Activated effector memory CD4-positive, alpha-beta T cell treated with anti-CD3 and anti-CD28 coated beads, Interleukin-2, amount 50 U/mL, for 16 hours (primary cell): Measurements from ENCODE around the gene ELAVL2.

Source experiments
- DNase-seq: peaks from one replicate; pipeline ENCODE4 v3.0.0-alpha.2; 2020

ELAVL2 gene

DNA sequence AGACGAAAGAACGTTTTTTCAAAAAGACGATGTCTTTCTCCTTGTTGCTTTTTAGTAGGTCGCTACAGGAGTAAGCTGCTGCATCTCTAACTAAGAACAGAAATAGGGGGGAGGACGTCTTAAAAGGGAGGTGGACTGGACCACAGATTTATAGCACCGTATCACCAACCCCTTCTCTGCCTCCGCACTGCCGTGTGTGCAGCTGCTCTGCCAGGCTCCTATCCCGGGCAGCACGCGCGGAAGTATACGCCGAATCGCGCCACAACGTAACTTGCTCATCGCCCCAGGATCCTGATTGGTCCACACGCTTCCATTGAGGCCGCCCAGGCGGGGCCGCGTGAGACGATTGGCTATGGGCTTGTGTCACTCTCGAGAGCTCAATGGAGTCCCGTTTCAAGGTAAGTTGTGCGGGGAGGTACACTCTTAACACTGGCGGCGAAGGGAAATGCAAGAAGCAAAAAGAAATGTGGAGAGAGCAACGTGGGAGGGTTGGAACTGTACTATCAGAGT is at the start of gene ELAVL2:
Gene ELAVL2 (minus strand): TSS at position 121 of the 510 bp plus-strand sequence. CDS start 64,006 bp downstream, outside the sequence.
- DNase-seq = peak; percentile 73

DNA sequence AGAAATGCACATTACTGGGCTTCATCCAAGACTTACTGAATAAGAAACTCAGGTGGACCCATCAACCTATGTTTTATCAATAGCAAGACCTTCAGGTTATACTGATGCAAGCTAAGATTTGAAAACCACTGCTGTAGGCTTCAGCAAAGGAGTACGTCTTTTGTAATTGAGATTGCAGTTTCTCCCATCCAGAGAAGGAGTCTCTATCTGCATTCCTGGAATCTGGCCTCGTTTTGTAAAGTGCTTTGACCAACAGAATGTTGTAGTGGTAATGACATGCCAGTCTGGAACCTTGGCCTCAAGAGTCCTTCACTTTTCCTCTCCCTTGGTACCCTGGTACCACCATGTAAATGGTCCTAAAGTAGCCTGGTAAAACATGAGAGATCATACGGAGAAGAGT is 32.2 kb upstream of the ELAVL2 start:
- no peak for DNase-seq

DNA sequence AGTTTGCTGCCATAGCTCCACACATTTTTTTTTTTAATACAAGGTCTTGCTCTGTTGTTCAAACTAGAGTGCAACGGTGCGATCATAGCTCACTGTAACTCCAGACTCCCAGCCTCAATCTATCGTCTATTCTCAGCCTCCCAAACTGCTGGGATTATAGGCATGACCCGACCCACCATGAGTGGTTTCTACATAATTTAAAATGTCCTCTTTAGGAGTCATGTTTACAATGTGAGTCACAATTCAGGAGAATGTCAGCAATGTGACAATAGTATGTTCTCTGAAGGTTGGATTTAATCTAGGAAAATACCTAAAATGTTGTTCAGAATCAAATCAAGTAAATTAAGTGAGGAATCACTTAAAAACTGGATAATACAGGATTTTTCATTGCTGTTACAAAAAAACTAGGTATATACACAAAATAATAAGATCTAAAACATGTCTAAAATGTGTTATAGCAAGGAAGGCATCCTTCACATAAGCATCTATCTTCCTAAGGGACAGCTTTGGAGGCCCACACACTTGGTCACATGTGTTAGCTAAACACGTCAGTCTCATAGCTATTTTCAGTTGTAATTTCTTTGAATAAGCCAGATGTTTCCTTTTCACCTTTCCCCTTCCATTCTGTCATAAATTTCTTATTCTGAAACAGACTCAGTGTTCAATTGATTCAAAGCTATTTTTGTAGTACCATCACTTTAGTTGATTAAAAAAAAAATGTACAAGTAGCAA is 30.0 kb upstream of the ELAVL2 start:
- no peak for DNase-seq

DNA sequence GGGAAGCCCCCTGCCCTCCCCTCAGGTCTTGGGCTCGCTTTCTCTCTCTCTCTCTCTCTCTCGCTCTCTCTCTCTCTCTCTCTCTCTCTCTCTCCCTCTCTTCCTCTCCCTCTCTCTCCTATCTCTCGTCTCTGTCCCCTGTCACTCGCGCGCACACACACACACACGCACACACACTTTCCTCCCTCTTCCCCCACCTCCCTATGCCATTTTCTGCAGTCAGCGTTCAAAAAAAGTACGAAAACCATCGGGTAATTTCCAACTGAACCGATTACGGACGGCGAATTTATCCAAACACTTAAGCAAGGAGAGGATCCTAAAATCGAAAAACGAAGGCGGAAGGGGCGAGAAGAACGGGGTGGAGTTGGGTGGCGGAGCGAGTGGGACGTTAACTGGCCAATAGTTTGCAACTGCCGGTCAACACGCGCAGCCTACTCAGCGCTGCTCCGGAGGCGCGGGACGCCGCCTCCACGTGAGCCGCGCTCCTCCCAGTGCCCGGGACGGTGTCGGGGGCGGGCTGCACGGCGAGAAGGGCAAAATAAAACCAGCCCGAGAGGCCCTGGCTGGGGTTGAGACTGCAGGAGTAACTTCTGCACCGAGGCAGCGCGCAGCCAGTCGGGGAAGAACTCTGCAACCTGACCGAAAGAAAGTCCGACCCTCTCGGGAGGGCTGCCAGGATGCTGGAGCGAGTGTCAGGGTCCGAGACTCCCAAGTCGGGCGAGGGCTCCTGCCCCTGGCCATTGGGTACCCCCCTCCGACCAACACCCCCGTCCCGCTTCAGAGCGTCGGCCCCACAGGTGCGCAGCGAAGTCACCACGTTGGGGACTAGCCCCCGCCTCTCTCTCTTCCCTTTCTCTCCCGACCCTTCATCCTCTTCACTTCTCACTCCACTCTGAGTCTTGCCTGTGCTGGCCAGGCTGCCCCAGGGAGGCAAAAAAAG is 24.9 kb upstream of the ELAVL2 start:
- DNase-seq = no peak

DNA sequence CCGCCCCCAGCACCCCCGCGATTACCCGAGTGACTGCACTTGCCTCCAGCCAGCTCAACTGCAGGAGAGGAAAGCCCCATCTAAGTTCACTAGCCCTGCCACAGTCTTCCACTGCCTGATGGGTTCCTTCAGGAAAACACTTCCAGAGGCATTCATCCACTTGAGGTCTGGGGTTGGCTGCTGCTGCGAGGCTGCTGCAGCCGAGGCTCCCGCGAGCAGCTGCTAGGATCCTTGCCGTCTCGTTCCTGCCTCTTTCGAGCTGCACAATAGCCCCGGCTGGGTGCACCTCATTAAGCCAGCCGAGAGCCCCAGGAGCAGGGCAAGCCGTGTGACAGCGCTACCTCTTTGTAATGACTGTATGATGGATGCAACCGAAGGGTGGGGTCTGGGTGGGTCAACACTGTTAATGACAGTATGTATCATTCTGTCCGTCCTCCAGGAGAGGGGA is 24.2 kb upstream of the ELAVL2 start:
- DNase-seq = no peak

DNA sequence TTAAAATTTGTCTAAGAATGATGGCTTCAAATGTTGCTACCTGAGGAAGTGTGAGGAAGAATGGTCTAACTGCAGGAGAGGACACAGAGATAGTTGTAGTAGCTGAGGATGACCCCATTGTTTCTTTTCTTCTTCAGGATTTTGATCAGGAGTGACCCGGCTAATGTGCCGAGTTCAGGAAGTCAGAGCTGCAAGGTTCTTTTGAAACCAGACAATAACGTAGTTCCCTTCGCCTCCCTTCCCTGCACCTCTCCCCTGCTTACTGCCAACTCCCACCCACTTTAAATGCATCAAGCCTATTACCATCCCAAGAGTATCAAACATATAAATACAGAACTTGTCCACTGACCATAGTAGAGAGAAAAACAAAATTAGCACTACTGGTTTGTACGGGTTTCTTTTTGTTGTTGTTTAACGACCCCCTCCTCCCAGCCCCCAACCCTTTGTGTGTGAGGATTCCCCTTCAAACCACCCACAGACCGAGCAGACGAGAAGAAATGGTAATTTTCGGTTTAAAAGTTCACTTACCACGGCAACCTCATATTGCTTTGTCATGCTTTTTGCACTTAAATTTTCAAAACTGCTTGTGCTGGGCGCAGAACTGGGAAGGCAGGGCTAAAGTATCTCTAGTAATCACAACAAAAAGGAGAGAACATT is 23.5 kb upstream of the ELAVL2 start:
- DNase-seq = no peak

DNA sequence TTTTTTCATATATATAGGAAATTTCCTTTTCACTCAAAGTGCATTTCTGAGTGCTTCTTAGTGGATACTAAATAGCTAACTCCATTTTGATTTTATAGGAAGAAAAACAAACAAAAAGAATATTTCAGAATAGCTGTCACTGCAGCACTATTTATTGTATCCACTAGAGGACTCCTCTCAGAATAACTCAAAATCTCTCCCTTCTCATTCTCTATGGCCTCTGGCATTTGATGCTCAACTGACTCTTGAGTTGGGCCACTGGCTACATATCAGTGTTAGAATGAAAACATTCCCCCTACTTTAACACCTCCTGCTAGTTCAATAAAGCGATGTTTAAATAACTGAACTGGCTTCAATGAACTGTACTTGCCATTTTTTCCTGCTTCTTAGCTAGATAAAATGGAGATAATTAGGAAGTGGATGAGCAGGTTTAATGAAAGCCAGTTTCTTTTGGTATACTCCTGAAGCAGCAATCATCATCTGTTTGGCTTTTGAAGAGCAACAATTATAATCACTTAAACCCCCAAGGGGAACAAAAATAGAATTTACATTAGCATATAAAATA is 16.6 kb upstream of the ELAVL2 start:
- DNase-seq = no peak

DNA sequence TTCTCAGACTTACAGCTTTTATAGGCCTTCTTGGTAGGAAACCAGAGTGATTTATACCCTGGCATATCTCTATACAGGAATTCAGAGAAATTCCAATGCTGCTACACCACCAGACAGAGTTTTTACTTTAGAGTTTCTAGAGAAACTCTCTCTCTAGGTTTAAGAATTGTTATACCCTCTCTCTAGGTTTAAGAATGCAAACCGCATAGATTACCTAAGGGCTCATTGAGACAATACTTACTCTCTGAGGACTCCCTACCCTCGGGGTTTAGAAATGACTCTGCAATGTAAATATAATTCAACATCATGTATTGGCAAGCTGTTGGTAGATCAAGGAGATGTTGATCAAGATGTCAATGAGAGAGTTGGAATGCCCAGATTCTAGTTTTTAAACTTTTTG is 15.3 kb upstream of the ELAVL2 start:
- no peak for DNase-seq

DNA sequence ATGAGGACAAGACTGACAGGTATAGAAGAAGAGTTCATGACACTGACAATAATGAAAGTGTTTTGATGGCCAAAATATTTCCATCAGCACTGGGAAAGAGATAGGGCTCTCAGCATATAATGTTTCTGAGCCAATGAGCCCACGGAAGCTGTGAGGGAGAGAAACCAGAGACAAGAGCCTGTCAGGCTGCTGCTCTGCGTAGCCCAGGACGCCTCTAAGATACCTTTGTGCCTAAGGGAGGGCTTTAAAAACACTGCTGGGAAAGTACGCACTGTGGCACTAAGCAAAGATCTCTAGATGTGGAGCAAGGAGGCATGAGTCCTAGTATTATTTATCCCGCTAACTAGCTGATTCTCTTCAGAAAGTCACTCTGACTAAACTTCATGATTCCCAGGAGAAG is 11.0 kb upstream of the ELAVL2 start:
- no peak for DNase-seq

DNA sequence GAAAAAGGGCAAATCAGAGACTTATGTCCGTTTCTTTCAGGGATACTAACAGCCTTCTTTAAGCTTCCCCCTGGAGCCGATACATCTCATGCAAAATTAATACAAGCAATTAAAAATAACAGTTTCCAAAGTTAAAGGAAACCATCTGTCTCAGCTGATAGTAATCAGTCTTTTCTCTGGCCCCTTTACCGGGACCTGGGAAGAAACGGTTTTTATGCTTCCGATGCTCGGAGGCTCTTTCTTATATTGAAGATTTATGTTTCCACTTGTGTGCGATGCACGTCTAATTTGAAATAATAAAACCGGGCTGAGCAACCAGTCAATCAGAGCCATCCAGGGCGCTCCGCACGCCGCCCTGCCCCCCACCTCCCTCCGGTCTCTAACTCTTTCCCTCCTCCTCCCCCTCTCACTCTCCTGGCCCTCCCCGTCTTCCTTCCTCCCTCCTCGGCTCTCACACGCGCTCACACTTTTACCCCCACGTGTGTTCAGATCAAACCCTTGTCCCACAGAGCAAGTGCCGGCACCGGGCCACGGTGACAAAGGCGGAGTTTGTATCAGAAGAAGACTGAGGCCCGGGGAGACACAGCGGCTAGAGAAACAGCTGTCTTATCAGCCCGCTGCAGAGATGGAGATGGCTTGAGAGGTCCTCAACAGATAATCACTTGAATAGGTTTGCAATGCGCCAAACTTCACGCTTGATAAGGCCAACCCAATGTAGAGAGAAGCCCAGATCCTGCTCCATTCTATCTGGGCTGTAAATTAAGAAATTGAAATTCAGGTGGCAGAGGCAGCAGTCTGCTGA is 5.1 kb upstream of the ELAVL2 start:
- DNase-seq = no peak

DNA sequence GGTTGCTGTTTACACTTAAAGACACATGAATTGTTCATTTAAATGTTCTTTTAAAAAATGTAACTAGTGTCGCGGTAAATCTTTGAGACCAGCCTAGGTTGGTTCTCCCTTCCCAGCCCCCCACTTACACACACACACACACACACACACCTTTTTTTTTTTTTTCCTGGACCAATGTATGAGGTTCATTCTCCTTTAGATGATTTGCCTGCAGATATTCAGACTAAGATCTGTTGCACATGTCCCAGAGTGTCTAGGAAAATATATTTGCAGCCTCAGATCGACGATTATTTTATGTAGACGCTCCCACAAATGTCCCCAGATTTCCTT is 4.4 kb upstream of the ELAVL2 start:
- DNase-seq = no peak

DNA sequence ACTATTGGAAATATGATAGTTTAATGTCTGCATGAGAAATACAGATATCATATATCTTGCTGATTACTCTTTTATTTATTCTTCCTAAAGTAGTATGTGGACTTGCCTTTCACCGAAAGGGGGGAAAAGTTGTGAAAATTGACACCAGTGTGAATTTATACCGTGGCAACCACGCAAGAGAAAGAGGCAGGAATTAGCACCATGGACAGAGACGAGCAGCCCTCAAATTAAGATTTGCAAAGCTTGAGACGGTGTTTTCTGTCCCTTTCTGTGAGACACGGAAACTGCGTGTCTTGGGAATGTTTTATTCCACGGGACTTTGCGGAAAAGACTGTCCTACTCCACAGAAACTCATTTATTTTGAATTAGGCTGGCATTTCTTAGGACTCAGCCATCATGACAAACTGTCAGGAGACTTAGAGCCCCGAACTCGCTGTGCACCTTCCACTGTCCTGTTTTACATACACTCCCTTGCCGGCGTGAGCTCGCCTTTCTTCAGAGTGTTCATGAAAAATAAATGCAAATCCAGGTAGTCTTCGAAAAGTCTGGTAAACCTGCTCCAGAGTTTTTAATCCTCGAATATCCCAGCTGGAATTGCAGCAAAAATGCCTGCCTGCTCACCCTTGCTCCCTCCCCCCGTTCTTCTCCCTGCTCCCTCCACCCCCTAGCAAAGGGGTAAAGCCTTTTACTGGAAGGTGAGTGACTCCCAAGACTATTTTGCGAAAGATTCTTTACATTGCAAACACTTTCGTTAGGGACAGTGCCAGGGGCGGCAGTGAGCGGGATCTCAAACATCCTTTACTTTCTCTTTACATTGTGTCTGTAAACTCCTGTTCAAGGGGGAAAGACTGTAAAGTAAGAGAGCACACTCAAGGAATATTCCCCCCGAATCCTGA is 3.8 kb upstream of the ELAVL2 start:
- no peak for DNase-seq

DNA sequence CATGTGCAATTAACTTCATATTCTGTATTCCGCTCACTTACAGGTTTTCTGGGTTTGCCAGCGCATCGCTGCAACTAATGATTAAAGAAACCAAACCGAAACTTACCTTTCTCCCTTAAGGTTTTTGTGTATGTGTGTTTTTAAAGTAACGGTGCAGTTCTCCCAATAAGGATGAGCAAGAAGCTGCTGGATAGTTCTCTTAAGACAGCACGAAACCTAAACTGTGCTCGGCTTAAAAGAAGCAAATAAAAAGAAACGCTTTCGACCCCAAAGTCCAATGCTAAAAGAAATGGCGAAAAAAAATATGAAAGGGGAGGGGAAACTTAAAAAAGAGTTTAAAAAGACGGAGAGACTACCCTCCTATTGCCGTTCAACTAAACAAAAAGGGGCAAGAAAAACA is 340 bp downstream of the ELAVL2 start:
- DNase-seq = no peak

DNA sequence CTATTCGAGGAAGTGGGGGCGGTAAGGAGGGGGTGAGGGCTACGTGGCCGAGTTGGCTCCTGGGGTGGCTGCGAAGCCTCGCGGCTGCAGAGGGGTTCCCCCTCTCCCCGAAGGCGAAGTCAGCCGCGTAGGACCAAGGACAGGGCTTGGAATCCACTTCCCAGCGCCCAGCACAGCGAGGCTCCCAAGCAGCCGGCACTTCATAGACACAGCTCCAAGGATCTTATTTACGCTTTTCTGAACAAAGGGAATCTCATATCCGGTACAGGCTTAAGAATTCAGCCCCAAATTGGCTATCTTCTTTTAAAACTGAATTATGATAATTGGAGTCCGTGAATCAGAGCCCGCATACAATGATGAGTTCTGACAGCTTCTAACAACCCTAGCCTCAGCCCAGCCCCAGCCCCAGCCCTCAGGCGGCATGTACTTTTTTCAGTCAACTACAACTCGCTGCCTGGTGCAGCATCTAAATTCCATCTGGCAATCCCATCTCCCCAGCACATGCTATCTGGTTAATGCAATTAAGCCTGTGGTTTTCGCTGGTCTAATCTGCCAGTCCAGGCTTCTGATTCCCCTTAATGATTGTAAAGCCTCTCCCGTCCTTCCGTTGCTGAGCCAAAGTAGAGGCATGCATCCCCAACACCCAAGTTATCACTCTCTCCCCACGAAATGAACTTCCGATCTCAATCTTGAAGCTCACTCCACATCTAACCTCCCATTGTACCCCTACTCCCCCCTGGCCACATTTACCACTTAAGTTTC is 1.0 kb downstream of the ELAVL2 start:
- no peak for DNase-seq

DNA sequence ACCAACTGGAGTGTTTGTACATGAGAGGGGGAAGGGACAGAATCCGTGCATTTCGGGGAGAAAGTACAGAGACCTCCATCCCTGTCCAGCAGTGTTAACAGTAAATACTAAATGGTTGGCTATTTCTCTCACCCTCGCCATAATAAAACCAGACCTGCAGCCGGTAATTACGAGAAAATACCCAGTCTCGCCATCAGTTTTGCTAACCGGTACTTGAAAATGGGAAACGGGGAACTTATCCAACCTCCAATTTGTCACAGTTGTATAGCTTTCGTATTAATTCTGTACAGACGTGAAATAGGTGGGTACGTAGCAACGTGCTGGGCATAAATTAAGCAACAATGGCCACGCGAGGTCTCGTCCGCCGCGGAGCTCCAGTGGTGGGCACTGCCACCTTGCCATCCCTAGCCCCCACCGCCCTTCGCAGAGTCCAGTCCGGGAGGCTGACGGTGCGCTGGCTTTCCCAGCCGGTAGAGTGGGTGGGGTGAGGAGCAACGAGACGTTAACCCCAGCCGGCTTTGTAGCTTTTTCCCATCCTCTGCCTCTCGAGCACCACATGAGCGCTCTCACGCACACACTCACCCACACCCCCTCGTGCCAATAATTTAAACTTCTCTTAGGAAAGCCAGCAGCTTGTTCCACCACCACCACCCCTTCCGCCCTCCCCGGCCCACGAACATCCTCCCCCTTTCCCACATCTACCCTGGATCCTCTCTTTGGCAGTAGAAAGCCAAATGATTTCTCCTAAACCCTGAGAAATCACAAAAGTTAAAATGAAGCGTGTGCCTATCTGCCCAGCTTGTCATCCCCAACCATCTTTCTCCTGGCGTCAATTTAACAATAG is 1.8 kb downstream of the ELAVL2 start:
- no peak for DNase-seq

DNA sequence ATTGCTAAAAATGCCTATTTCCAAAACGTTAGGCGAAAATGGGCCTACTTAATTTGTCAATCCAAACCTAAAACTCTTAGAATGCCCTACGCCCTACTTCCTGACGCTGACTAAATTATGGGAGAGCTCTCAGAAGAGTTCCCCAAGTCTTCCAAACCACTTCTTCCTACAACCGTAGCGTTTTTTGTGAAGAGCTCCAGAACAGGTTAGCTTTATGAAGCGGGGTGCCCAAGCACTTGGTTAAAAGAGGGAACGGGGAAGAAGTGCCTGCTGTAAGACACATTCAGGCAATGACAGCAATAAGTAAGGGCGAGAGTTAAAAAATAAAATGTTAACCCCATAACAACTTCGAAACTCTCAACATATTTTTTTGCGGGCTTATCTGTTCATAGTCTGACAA is 2.8 kb downstream of the ELAVL2 start:
- no peak for DNase-seq

DNA sequence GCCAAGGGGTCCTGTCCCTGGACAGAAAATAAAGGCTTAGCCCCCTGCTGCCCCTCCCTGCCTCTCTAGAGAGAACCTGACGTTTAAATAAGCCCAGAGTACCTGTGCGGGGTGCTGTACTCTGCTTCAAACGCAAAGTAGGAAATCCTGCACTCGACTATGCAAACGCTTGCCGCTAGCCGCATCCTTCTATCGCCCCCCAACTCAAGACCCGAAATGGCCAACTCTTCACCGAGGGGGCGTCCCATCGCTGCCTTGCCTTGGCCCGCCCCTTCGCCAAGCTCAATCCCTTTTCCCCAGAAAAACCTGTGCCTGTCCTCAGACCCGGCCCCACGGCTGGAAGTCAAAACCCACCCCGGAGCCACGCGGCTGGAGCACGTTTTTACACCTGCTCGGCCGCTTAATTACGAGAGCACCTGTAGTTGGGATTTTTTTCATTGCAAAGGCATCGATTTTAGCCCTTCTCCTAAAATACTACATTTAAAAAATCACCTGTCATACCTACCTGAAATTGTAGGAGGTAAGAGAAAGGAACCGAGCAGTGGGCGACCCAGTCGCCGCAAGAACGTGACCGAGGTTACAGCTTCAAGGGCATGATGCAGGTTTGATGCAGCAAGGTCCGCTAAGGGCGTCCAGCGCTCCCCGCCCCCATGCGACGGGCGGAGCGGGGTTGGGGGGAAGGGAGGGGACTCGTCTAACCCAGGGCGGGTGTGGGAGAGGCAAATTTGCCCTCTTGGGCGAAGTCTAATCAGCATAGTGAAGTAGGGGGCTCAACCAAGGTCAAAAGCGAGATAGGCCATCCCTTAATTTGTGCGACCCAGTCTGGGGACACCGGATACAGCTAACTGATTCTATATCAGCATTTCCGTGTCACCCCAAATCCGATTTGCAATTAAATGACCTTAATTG is 3.5 kb downstream of the ELAVL2 start:
- DNase-seq = no peak
